Astrocyte (in vitro differentiated cells and primary cell): ENCODE results near the gene SLC8A3. TPM values are rescaled to one million over a fixed set of nuclear protein-coding genes. Genes with fewer than 3 reads are reported as not detected.

Experiments
- DNase-seq: peaks from one replicate; pipeline ENCODE4 v3.0.0-alpha.2; 2010; ENCODE audit warnings: low read depth
- FAIRE-seq: peaks from 2 replicates; lab custom pipeline; 2011; peaks lifted over from hg19 to GRCh38; lab: Jason Lieb, UNC
- H2AFZ ChIP-seq: 2 replicates; pipeline ENCODE4 v1.6.0; 2012; ENCODE audit warnings: low read depth, low read length, inconsistent platforms
- H3K27ac ChIP-seq: 2 replicates; pipeline ENCODE4 v1.5.1; 2011; ENCODE audit warnings: low read depth, low read length, inconsistent platforms
- H3K27me3 ChIP-seq: 2 replicates; pipeline ENCODE4 v1.6.0; 2011; ENCODE audit warnings: low read length, inconsistent platforms; ENCODE audit not compliant: insufficient read depth
- H3K36me3 ChIP-seq: 2 replicates; pipeline ENCODE4 v1.5.1; 2011; ENCODE audit warnings: low read length, inconsistent platforms; ENCODE audit not compliant: insufficient read depth
- H3K4me1 ChIP-seq: 2 replicates; pipeline ENCODE4 v1.5.1; 2011; ENCODE audit warnings: low read length, inconsistent platforms; ENCODE audit not compliant: insufficient read depth
- H3K4me2 ChIP-seq: 2 replicates; pipeline ENCODE4 v1.6.0; 2012; ENCODE audit warnings: low read length, inconsistent platforms
- H3K4me3 ChIP-seq: 2 replicates; pipeline ENCODE4 v1.5.1; 2011; ENCODE audit warnings: low read depth, mild to moderate bottlenecking, low read length, inconsistent platforms; ENCODE audit not compliant: insufficient read depth
- H3K79me2 ChIP-seq: 2 replicates; pipeline ENCODE4 v1.6.0; 2012; ENCODE audit warnings: mild to moderate bottlenecking, low read length, inconsistent platforms; ENCODE audit not compliant: insufficient read depth
- H3K9ac ChIP-seq: 2 replicates; pipeline ENCODE4 v1.6.0; 2012; ENCODE audit warnings: mild to moderate bottlenecking, low read length, inconsistent platforms
- H3K9me3 ChIP-seq: 2 replicates; pipeline ENCODE4 v1.5.1; 2012; ENCODE audit warnings: low read depth, mild to moderate bottlenecking, low read length, inconsistent platforms; ENCODE audit not compliant: insufficient read depth
- H4K20me1 ChIP-seq: 2 replicates; pipeline ENCODE4 v1.6.0; 2012; ENCODE audit warnings: low read length, inconsistent platforms; ENCODE audit not compliant: insufficient read depth
- H3K27ac Mint-ChIP-seq: one replicate; pipeline ENCODE4 v1.8.0; 2021; ENCODE audit warnings: mild to moderate bottlenecking, mixed read lengths; ENCODE audit not compliant: unreplicated experiment
- H3K27me3 Mint-ChIP-seq: one replicate; pipeline ENCODE4 v1.8.0; 2021; ENCODE audit warnings: low read depth, mixed read lengths; ENCODE audit not compliant: unreplicated experiment
- H3K36me3 Mint-ChIP-seq: one replicate; pipeline ENCODE4 v1.8.0; 2021; ENCODE audit warnings: low read depth, mixed read lengths; ENCODE audit not compliant: unreplicated experiment
- H3K4me1 Mint-ChIP-seq: one replicate; pipeline ENCODE4 v1.8.0; 2021; ENCODE audit warnings: low read depth, mixed read lengths; ENCODE audit not compliant: unreplicated experiment
- H3K4me3 Mint-ChIP-seq: one replicate; pipeline ENCODE4 v1.8.0; 2021; ENCODE audit warnings: mild to moderate bottlenecking, moderate library complexity, mixed read lengths; ENCODE audit not compliant: unreplicated experiment
- H3K9me3 Mint-ChIP-seq: one replicate; pipeline ENCODE4 v1.8.0; 2021; ENCODE audit warnings: mild to moderate bottlenecking, mixed read lengths; ENCODE audit not compliant: unreplicated experiment
- EZH2 ChIP-seq: IDR thresholded peaks from 2 replicates; pipeline ENCODE4 v1.6.1; 2012; ENCODE audit warnings: mild to moderate bottlenecking, low read length, inconsistent platforms; ENCODE audit not compliant: insufficient read depth
- total RNA-seq: library from RNA; stranded (reverse); gene quantifications from 2 replicates; pipeline ENCODE4 v1.2.1, GENCODE V29; 2021
- TF ChIP-seq, protein P1 (sequence below): IDR thresholded peaks from 2 replicates; pipeline ENCODE4 v1.5.1; 2011; ENCODE audit warnings: low read depth, mild to moderate bottlenecking, inconsistent platforms, low read length, moderate library complexity; ENCODE audit not compliant: insufficient read depth

Gene SLC8A3
- total RNA-seq, 1 donor from 2014 or later, result 0.45 TPM

- Histone ChIP-seq H3K9me3 (no peaks in the 10 kb centered on the region), H3K27me3 (peaks cover 6% of the 10 kb centered on the region), H3K79me2 (no peaks in the 10 kb centered on the region), H3K9ac (no peak overlapping the region), H2AFZ (no peak overlapping the region), H3K4me3 (no peak overlapping the region), H3K27ac (no peak overlapping the region), H3K4me1 (no peaks in the 10 kb centered on the region), H3K4me2 (no peak overlapping the region), H4K20me1 (no peaks in the 10 kb centered on the region), H3K36me3 (no peaks in the 10 kb centered on the region)
- no peak for TF ChIP-seq EZH2
- TF ChIP-seq, protein P1, sequence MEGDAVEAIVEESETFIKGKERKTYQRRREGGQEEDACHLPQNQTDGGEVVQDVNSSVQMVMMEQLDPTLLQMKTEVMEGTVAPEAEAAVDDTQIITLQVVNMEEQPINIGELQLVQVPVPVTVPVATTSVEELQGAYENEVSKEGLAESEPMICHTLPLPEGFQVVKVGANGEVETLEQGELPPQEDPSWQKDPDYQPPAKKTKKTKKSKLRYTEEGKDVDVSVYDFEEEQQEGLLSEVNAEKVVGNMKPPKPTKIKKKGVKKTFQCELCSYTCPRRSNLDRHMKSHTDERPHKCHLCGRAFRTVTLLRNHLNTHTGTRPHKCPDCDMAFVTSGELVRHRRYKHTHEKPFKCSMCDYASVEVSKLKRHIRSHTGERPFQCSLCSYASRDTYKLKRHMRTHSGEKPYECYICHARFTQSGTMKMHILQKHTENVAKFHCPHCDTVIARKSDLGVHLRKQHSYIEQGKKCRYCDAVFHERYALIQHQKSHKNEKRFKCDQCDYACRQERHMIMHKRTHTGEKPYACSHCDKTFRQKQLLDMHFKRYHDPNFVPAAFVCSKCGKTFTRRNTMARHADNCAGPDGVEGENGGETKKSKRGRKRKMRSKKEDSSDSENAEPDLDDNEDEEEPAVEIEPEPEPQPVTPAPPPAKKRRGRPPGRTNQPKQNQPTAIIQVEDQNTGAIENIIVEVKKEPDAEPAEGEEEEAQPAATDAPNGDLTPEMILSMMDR, result no peak
- Mint-ChIP-seq H3K27ac (no peak overlapping the region), H3K9me3 (peaks cover 6% of the 10 kb centered on the region), H3K27me3 (peaks cover 18% of the 10 kb centered on the region), H3K36me3 (no peaks in the 10 kb centered on the region), H3K4me1 (no peaks in the 10 kb centered on the region), H3K4me3 (no peak overlapping the region)
- FAIRE-seq (no peak), DNase-seq (no peak)
These were observed 7.5 kb downstream of the SLC8A3 start for GRCh38 chr14:70181276-70181675.

DNA sequence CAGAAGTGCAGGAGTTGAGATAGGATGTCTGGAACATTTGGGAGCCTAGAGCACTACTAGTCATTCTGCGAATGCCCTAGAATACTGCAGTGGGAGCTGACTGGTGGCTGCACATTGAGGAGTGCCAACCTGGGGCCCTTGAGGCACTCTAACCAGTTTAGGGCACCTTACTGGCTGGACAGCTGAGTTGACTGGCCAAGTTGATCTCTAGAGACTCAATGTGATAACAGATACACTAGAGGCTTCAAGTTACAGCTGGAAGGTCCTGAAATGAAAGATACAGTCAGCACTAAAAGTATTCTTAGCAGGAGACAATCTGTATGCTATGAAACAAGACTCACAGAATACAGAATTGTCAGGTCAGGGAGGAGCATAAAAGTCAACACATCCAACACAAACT is 8.0 kb downstream of the SLC8A3 start:
- Histone ChIP-seq H3K4me3 (no peak overlapping the region), H4K20me1 (no peaks in the 10 kb centered on the region), H3K27me3 (peaks cover 6% of the 10 kb centered on the region), H3K9ac (no peak overlapping the region), H3K4me2 (no peak overlapping the region), H3K27ac (no peak overlapping the region), H3K79me2 (no peaks in the 10 kb centered on the region), H3K4me1 (no peaks in the 10 kb centered on the region), H3K36me3 (no peaks in the 10 kb centered on the region), H3K9me3 (no peaks in the 10 kb centered on the region), H2AFZ (no peak overlapping the region)
- Mint-ChIP-seq H3K27ac (no peak overlapping the region), H3K36me3 (no peaks in the 10 kb centered on the region), H3K27me3 (peaks cover 12% of the 10 kb centered on the region), H3K4me3 (no peak overlapping the region), H3K4me1 (no peaks in the 10 kb centered on the region), H3K9me3 (peaks cover 2% of the 10 kb centered on the region)
- DNase-seq, result no peak
- TF ChIP-seq, protein P1, result no peak
- TF ChIP-seq EZH2, result no peak
- FAIRE-seq, result no peak

GRCh38 chr14:70177081-70177800 is 11.5 kb downstream of the SLC8A3 start:
- FAIRE-seq (no peak), DNase-seq (no peak)
- Histone ChIP-seq H3K9ac (no peak overlapping the region), H3K79me2 (no peaks in the 10 kb centered on the region), H3K4me2 (no peak overlapping the region), H3K4me3 (no peak overlapping the region), H3K27me3 (peaks cover 4% of the 10 kb centered on the region), H3K4me1 (no peaks in the 10 kb centered on the region), H3K27ac (no peak overlapping the region), H4K20me1 (no peaks in the 10 kb centered on the region), H3K9me3 (no peaks in the 10 kb centered on the region), H3K36me3 (no peaks in the 10 kb centered on the region), H2AFZ (no peak overlapping the region)
- H3K9me3 Mint-ChIP-seq, result peaks cover 6% of the 10 kb centered on the region
- H3K27ac Mint-ChIP-seq, result no peak overlapping the region
- H3K4me3 Mint-ChIP-seq, result no peak overlapping the region
- H3K27me3 Mint-ChIP-seq, result peaks cover 19% of the 10 kb centered on the region
- TF ChIP-seq, protein P1, result no peak
- no peak for TF ChIP-seq EZH2
- H3K4me1 Mint-ChIP-seq, result no peaks in the 10 kb centered on the region
- H3K36me3 Mint-ChIP-seq, result no peaks in the 10 kb centered on the region
